ENCODE data around the gene ZBTB16.

ZBTB16 gene

DNA sequence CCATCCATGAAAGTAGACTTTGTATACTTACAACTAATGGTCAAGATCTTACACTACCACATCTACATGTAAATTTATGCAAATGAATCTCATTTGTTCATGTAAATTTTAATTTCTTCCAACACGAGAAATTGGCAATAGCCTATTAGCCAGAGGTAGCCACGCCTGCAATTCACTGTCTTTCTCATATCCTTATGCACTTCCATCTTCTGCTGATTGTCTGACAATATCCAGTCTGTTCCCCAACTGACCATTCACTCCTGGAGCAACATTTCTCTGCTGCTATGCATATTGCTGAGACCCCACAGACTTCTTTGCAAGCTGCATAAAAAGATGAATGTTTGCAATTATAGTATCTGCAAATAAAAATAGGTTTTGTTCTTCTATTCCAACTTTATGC lies 239.2 kb downstream of the ZBTB16 start:
- no peak overlapping the region for H3K4me3 ChIP-seq (ENCODE audit: low read depth, low read length)
- POLR2A ChIA-PET, result no interaction called here

More for the DNA sequence above, 239.2 kb downstream of the ZBTB16 start:
- CTCF ChIA-PET, result no interaction called here
- no peak for TF ChIP-seq ZNF514 (tag by site-specific recombination; IDR thresholded peaks at IDR 0.05)
- TF ChIP-seq ZSCAN23 (tag by site-specific recombination; IDR thresholded peaks at IDR 0.05), result no peak
- TF ChIP-seq, protein P1, sequence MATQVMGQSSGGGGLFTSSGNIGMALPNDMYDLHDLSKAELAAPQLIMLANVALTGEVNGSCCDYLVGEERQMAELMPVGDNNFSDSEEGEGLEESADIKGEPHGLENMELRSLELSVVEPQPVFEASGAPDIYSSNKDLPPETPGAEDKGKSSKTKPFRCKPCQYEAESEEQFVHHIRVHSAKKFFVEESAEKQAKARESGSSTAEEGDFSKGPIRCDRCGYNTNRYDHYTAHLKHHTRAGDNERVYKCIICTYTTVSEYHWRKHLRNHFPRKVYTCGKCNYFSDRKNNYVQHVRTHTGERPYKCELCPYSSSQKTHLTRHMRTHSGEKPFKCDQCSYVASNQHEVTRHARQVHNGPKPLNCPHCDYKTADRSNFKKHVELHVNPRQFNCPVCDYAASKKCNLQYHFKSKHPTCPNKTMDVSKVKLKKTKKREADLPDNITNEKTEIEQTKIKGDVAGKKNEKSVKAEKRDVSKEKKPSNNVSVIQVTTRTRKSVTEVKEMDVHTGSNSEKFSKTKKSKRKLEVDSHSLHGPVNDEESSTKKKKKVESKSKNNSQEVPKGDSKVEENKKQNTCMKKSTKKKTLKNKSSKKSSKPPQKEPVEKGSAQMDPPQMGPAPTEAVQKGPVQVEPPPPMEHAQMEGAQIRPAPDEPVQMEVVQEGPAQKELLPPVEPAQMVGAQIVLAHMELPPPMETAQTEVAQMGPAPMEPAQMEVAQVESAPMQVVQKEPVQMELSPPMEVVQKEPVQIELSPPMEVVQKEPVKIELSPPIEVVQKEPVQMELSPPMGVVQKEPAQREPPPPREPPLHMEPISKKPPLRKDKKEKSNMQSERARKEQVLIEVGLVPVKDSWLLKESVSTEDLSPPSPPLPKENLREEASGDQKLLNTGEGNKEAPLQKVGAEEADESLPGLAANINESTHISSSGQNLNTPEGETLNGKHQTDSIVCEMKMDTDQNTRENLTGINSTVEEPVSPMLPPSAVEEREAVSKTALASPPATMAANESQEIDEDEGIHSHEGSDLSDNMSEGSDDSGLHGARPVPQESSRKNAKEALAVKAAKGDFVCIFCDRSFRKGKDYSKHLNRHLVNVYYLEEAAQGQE (tag by site-specific recombination; IDR thresholded peaks at IDR 0.05), result no peak
- no peak for TF ChIP-seq ZNF571 (tag by site-specific recombination; IDR thresholded peaks at IDR 0.05)
- TF ChIP-seq ZNF529 (tag by site-specific recombination; IDR thresholded peaks at IDR 0.05; ENCODE audit: insufficient replicate concordance), result no peak
- TF ChIP-seq ZNF280D (tag by site-specific recombination; IDR thresholded peaks at IDR 0.05), result no peak
- no peak for TF ChIP-seq ZNF19 (tag by site-specific recombination; IDR thresholded peaks at IDR 0.05; ENCODE audit: low read depth)
- TF ChIP-seq ZNF248 (tag by site-specific recombination; IDR thresholded peaks at IDR 0.05), result no peak
- TF ChIP-seq ZNF596 (tag by site-specific recombination; IDR thresholded peaks at IDR 0.05), result no peak
- TF ChIP-seq HIC1 (tag by site-specific recombination; IDR thresholded peaks at IDR 0.05), result no peak
- TF ChIP-seq ZNF501 (tag by site-specific recombination; IDR thresholded peaks at IDR 0.05), result no peak
- no peak for TF ChIP-seq IKZF3 (tag by site-specific recombination; IDR thresholded peaks at IDR 0.05)
- no peak for TF ChIP-seq ZNF747 (tag by site-specific recombination; IDR thresholded peaks at IDR 0.05)
- no peak for TF ChIP-seq KLF9 (tag by site-specific recombination; IDR thresholded peaks at IDR 0.05; ENCODE audit: low read depth)
- TF ChIP-seq ZNF701 (tag by site-specific recombination; IDR thresholded peaks at IDR 0.05), result no peak
- TF ChIP-seq ZFP3 (tag by site-specific recombination; IDR thresholded peaks at IDR 0.05; ENCODE audit: low read depth), result no peak
- no peak for TF ChIP-seq GLIS2 (tag by site-specific recombination; IDR thresholded peaks at IDR 0.05)
- no peak for TF ChIP-seq ZEB2 (tag by site-specific recombination; IDR thresholded peaks at IDR 0.05)
- TF ChIP-seq, protein P2, sequence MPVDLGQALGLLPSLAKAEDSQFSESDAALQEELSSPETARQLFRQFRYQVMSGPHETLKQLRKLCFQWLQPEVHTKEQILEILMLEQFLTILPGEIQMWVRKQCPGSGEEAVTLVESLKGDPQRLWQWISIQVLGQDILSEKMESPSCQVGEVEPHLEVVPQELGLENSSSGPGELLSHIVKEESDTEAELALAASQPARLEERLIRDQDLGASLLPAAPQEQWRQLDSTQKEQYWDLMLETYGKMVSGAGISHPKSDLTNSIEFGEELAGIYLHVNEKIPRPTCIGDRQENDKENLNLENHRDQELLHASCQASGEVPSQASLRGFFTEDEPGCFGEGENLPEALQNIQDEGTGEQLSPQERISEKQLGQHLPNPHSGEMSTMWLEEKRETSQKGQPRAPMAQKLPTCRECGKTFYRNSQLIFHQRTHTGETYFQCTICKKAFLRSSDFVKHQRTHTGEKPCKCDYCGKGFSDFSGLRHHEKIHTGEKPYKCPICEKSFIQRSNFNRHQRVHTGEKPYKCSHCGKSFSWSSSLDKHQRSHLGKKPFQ (tag by site-specific recombination; IDR thresholded peaks at IDR 0.05), result no peak
- TF ChIP-seq KLF10 (tag by site-specific recombination; IDR thresholded peaks at IDR 0.05), result no peak
- Histone ChIP-seq H3K9me3 (ENCODE audit: control insufficient read depth, insufficient read depth, low read depth, low read length) (no peaks in the 10 kb centered on the region), H3K4me1 (ENCODE audit: control insufficient read depth, insufficient read depth, low read length) (no peaks in the 10 kb centered on the region), H3K36me3 (ENCODE audit: control insufficient read depth in 2 of 2, insufficient read depth in 1 of 2, low read length in 2 of 2) (no peaks in the 10 kb centered on the region), H3K27ac (ENCODE audit: extremely low read depth, low read depth, low read length) (no peak overlapping the region)

Data from HEK293 (cell line).